Epithelial cell of esophagus (primary cell): ENCODE results near the gene EFNA4.

ENCODE experiments used
- DNase-seq: peaks from one replicate; pipeline ENCODE4 v3.0.0; 2010; ENCODE audit warnings: low read depth
- H3K4me3 ChIP-seq: 2 replicates; pipeline ENCODE4 v1.5.1; 2011; ENCODE audit warnings: mild to moderate bottlenecking, low read length, control low read depth
- CTCF ChIP-seq: IDR thresholded peaks from 2 replicates; pipeline ENCODE4 v1.5.1; 2011; ENCODE audit warnings: low read depth, mild to moderate bottlenecking, low read length, control low read depth, inconsistent platforms; ENCODE audit not compliant: insufficient read depth; ENCODE audit errors: missing control alignments

The EFNA4 gene

GRCh38 chr1:155103325-155103724 lies 39.8 kb downstream of the EFNA4 start:
- TF ChIP-seq CTCF: no peak
- DNase-seq: no peak
- H3K4me3 ChIP-seq: no peak overlapping the region

- DNase-seq: no peak
- no peak overlapping the region for H3K4me3 ChIP-seq
- TF ChIP-seq CTCF: no peak
These were observed 41.3 kb downstream of the EFNA4 start for GRCh38 chr1:155104605-155105534.

GRCh38 chr1:155105604-155106011 lies 42.1 kb downstream of the EFNA4 start:
- H3K4me3 ChIP-seq: no peak overlapping the region
- TF ChIP-seq CTCF: no peak
- DNase-seq: no peak

- no peak for DNase-seq
- no peak for TF ChIP-seq CTCF
- no peak overlapping the region for H3K4me3 ChIP-seq
These were observed 43.3 kb downstream of the EFNA4 start for GRCh38 chr1:155106862-155107261.

GRCh38 chr1:155107309-155108264 lies 44.0 kb downstream of the EFNA4 start:
- H3K4me3 ChIP-seq: no peak overlapping the region
- TF ChIP-seq CTCF: no peak
- no peak for DNase-seq

GRCh38 chr1:155108296-155108695 lies 44.8 kb downstream of the EFNA4 start:
- no peak for TF ChIP-seq CTCF
- no peak for DNase-seq
- no peak overlapping the region for H3K4me3 ChIP-seq
